CD4-positive, alpha-beta T cell treated with Interleukin-10 for 1 hour (primary cell): ENCODE data around the gene SCPEP1.
"Not testable (repeated sequence)": the region's sequence is repeated elsewhere in the genome, so short reads cannot be mapped to it uniquely, and the experiment has no call there.

ENCODE experiments used
- DNase-seq: peaks from one replicate; pipeline ENCODE4 v3.0.0-alpha.2; 2020

SCPEP1 gene

DNA sequence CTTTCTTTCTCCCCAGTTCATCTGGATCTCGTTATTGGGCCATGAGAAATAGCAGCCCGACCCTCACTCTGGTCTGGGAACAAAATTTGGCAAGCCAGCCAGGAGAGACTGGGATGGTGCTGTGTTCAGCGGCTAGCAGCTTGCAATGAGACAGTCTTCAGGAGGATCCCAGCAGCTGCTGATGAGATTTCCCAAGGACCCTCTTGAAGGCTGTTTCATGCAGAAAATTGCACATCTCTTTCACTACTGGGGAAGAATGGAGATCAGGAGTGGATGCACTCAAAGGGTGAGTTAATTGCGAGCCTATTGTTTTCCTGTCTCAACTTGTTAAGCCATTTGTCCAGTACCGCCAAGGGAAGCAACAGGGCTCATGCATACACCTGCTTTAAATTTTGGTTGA is 11.6 kb upstream of the SCPEP1 start:
- DNase-seq = no peak

DNA sequence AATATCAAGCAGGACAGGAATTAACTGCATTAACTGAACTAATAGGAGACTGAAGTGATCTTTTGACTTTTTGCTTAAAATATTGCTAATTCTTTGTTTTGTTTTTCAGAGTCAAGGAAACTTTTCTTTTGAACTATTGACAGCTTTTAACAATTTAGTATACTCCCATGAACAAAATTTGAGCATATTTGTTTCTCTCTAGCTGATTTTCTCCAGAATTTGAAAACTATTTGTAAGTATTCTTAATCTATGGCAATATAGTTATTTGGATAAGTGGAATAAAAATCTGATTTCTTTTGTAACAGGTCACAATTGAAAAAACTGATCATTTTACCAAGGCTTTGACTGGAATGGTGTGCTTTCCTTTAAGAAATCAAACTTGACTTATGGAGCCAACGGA is 7.0 kb upstream of the SCPEP1 start:
- DNase-seq = no peak

DNA sequence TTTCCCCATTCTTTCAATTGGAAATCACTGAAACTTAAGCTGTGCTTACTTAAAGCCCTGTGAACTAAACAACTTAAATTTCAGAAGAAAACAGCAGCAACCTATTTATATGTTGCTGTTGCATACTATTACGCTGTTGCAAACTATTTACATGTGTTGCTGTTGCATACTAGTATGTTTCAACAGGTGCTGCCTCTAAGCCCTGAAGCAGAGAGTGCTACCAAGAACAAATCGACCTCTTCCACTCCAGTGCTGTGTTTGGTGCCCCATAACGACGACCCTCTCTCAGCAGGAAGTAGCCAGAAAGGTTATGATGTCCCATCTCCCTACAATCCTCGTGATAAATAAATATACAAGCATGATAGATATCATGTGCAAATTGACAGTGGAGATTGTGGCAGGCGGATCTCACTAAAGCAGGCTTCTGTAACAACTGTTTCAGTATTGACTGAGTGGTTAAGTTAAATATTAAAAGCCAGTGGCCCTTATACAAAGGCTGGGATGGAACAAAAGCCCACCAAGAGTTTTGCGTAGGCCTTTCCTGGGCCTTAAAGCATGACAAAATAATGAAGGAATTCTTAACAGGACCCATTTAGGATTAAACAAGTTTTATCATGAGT is 5.7 kb upstream of the SCPEP1 start:
- no peak for DNase-seq

DNA sequence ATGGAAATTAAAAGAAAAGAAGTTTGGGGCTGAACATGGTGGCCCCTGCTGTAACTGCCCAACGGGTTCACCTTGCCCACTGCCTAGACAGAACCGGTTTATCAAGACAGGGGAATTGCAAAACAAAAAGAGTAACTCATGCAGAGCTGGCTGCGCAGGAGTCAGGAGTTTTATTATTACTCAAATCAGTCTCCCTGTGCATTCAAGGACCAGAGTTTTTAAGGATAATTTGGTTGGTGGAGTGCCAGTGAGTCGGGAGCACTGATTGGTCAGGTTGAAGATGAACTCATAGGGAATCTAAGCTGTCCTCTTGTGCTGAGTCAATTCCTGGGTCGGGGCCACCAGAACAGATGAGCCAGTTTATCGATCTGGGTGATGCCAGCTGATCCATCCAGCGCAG is 4.4 kb upstream of the SCPEP1 start:
- DNase-seq = no peak

DNA sequence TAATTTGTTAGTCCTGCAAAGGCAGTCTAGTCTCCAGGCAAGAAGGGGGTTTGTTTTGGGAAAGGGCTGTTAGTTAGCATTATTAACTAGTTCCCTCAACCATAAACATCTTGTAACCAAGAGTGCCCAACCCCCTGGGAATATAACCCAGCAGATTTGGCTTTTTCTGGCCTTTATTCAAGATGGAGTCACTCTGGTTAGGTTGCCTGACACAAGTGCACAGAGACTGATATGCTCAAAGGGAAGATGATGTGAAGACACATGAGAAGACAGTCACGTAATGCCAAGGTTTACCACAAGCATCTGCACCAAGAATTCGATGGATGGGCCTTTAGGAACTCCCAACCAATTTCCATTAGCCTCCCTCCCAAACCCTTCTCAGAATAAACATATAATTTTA is 3.9 kb upstream of the SCPEP1 start:
- no peak for DNase-seq

DNA sequence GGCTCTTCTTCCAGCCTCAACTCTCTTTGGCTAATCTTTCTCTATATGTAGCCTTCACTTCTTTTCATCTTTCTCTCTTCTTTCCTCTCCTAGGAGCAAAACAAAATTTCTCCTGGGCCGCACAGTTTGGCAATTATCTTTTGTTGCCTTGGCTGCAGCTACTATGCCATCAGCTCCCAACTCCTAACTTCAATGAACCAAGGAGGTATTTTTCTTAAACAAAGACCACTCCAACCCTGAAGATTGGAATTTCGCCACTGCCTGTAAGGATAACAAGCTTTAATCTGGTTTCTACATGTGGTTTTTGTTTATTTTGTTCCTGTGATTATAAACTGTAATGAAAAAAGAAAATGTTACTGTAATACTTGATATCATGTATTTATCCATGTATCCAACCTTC is 2.3 kb upstream of the SCPEP1 start:
- DNase-seq = no peak

DNA sequence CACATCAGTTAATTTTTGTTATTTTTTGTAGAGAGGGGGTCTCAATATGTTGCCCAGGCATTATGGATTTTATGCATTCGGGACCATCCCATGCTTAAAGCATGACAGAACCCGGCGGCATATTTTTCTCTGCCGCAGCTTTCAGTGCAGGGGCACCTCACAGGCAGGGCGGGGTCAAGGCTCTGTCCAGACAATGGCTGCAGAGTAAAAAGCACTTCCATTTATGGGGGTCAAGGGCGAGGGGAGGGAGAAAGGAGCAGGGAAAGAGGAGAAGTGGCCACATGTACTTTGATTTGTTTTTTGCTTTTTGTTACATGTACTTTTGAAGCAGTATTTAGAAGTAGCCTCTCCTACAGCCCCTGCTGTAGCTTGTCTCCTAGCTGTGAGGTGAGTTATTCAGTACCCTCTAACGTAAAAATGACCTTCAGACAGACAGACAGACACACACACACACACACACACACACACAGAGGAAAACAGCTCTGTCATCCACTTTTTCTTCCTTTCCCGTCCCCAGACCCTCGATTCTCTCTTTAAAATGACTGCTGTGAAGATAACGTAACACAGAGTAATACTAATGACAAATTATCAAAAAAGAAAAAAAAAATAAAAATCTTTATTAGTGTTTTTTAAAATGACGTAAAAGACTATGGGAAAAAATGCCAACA is 856 bp upstream of the SCPEP1 start:
- DNase-seq = no peak

DNA sequence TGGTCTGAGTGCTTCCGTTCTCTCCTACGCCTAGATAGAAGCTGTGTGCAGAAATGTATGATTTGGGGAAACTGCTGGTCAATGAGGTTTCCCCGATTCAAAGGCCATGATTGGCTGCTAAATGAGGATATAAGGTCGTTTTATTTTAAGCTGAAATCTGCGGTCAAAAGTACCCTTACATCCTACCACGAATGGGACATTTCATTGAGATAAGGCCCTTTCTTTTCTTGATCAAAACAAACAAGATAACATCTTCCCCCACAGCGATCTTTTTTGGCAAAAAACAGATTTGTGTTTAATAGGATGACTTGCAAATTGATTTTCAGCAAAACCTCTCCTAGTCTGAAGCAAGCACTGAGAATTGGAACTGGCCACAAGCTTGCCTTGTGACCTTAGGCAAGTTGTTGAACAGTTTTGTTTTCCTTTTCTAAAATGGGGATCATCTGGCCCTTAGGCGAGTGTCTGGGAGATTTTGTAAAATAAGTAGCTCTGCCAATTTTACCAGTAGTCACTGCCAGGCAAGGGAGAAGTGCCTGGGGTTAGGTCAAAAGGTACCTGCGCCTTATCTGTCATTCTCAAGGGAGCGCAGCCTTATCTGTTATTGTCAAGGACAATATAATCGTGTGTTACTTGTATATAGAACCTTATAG is 635 bp downstream of the SCPEP1 start:
- peak; percentile 15 for DNase-seq

DNA sequence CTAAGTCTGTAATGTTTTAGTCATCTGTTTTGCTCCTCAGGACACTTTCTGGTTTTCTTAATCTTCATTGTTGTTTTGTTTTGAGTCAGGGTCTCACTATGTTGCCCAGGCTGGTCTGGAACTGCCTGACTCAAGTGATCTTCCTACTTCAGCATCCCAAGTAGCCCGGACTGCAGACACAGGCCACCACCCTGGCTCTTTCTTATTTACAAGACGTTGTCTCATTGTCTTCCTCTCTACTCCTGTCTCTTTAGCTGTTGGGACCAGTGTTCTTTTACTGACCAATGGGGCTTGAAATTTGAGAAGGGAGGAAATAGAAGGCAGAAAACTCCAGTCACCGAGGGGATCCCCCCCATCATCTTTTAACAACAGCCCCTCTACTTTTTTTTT is 1.2 kb downstream of the SCPEP1 start:
- no peak for DNase-seq

DNA sequence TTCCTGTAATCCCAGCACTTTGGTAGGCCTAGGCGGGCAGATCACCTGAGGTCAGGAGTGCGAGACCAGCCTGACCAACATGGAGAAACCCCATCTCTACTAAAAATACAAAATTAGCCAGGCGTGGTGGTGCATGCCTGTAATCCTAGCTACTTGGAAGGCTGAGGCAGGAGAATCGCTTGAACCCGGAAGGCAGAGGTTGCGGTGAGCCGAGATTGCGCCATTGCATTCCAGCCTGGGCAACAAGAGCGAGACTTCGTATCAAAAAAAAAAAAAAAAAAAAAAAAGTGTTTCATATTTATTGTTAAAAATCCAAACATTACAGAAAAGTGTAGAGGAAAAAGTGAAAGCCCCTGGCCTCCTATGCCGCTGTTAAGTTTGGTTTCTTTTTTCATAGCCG is 2.6 kb downstream of the SCPEP1 start:
- not testable (repeated sequence) for DNase-seq

DNA sequence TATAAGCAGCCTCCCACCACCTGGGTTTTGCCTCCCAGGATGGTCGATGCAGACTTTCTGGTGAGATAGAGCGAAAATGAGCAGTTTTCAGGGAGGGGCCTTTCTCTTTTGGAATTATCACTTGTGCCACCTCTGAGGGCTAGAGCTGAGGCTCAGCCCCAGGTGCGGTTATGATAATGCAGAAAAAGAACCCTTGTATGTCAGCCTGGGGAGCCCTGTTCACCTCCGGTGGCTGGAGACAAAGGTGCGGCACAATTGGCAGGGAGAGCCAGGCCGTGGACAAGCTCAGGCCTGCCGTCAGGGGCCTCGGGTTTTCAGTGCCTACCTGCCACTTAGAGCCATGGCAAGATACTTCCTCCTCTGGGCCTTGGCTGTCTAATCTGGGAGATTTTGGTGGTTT is 4.4 kb downstream of the SCPEP1 start:
- no peak for DNase-seq

DNA sequence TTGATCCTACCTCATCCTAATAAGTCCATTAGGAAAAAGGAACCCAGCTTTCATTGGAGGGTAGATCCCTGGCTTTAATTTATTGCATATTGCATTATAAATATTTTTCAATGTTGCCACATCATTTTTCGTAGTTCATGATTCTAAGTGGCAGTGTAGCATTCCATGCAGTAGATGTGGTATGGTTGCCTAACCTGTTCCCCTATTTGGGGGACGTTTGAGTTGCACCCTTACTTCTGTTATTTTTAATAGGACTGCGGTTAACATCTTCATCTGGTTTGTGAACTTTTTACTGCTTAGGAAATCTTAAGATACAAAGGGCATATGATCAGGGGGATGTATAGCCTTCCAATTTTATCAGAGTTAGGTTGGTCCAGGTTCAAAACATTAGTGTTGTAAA is 5.4 kb downstream of the SCPEP1 start:
- no peak for DNase-seq

DNA sequence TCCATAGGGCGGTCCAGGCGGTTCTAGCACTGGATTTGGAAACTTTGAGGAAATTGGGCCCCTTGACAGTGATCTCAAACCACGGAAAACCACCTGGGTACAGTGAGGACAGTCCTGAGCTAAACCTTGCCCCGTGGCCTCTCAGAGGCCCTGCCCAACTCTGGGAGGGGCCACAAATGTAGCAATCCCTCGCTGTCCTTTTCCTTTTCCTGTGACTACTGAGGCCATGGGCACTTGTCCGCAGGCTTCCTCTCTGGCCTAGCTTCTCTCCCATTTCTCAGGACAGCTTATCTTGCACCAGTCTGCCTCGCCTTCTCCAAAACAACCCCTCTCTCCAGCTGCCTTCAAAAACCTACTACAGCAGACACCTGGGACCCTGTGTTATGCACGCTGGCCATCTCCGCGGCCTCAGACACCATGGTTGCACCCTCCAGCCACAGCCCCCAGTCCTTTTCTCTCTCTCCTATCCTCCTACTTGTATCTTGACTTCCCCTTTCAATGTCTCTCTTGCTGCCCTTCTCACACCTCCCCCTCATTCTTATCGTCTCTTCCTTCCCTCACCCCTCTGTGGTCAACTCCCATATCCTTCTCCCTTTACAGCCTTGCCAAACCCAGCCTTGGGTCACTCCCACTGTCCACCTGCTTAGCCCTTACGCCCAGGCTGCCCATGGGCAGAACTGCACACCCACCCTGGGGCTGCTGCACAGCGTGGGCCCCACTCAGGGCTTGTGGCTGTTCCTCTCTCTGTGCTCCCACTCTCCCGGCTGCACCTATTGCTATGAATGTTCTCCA is 7.6 kb downstream of the SCPEP1 start:
- no peak for DNase-seq

DNA sequence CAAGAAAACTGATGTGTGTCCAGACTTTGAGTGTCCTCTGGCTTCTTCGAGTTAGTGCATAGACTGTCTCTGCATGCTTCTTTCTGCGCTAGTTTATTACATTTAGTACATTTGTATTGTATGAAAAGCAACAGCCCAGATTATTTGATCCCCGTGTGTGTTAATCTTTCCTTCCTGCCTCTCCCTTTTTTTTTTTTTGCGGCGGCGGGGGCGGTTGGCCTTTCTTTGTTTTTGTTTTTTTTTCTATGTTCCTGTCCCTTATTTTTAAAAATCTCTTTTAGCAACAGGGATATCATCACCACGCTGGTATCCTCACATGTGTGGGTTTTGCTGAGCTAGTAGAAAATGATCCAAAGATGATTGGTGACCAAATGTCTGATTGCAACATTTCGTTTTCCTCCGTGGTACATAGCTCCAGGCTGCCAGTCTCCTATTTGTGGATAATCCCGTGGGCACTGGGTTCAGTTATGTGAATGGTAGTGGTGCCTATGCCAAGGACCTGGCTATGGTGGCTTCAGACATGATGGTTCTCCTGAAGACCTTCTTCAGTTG is 9.4 kb downstream of the SCPEP1 start:
- no peak for DNase-seq

DNA sequence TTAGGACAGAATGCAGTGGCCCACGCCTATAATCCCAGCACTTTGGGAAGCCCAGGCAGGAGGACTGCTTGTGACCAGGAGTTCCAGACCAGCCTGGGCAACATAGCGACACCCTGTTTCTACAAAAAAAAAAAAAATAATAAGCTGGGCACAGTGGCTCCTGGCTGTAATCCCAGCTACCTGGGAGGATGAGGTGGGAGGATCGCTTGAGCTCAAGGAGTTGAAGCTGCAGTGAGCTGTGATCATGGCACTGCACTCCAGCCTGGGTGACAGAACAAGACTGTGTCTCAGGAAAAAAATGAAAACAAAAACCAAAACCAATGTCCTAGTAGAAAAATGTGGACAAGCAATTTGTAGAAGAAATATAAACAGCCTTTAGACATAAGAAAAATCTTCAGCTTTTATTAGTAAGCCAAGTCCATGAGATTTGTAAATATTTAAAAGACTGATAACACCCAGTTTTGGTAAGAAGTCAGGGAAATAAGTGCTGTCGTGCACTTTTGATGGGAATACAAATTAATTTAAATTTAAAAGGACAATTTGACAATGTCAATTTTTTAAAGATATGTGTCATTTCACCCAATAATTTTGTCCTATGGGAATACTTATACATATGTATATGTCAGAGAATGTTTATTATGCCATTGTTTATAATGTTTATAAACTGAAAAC is 11.1 kb downstream of the SCPEP1 start:
- DNase-seq = no peak

DNA sequence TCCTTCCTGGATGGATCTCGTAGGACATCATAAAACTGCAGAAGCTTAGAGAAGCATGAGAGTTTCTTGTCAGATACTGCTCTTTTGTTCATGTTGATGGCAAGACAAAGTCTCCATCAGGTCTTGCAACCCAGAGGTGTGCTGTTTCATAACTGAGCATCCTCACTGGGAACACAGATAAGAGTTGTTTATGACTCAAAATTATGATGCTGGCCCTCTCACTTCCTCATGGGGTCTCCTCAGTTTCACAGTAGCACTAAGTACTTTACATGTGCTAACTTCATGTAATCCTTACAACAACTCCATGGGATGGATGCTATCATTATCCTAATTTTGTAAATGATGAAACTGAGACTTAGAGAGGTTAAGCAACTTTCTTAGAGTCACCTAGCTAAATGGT is 14.4 kb downstream of the SCPEP1 start:
- DNase-seq = no peak

DNA sequence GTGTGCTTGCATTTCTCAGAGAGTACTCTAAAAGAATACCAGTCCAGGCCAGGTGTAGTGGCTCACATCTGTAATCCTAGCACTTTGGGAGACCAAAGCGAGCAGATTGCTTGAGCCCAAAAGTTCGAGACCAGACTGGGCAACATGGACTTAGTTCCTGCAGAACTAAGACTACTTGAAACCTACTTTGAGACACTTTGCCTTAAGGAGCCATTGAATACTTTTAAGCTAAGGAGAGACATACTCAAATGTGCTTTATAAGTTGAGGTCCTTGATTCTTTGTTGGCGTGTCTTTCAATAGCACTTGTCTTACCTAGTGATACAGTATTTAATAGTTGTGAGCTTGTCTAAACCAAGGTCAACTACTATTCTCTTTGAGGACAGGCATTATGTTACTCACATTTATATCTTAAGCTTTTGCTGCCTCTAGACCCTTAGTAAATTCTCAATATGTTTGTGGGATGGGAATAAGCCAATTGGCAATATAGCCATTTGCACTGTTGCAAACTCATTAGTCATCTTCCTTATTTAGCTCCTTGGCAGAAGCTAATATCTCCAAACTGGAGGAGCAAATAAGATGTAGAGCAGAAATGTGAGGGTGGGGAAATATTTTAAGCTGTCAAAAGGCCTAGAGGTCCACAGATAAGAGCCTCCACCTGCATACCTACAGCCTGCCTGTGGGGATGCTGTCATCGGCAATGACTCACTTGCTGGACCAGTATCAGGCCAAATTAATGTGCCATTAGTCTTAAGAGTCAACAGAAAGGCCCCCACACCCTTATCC is 16.3 kb downstream of the SCPEP1 start:
- no peak for DNase-seq

DNA sequence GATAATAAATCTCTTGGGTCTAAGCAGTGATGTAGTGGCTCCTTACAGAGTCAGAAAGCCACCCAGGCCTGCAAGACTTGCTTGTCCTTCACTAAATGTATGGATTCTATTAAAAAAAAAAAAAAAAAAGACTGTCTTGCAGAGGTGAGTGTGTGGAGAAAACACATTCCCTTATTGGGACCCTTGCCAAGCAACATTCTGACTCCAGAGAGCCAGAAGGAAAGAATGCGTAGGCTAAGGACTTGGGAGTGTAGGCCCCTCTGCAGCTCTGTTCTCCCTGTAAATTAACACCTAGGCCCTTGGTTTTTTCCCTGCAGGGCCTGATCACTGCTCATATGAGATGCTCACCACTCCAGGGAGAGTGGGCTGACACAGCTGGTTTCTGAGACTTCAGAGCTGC is 17.8 kb downstream of the SCPEP1 start:
- DNase-seq = no peak

DNA sequence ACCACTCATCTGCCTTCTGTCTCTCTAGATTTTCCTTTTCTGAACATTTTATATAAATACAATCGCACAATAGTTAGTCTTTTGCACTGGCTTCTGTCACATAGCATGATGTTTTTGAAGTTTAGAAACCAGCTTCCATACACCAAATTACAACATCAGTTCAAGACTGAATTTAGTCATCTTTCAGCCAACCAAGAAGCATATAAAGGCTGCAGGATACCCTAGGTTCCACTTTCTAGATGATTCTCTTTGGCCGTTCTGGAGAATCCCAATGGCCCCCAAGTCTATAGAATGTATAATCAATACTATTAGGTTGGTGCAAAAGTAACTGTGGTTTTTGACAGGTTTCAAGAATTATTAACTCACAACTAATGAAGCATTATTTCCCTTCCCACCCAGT is 19.4 kb downstream of the SCPEP1 start:
- no peak for DNase-seq

DNA sequence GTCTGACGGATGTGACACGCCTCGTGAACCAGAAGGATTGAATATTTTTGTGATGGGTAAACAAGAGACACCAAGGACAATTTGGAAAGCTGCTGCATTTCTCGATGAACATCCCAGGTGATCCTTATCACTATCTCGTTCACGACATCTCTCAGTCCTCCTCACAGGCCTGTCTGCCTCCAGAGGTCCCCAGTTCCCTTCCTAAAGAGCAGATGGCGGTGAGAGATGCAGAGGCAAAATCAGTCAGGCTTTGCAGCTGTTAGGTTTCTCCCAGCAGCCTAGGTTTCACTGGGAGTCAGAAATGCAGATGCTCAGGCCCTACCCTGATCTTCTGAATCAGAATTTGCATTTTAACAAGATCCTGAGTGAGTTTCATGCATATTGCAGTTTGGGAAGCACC is 23.6 kb downstream of the SCPEP1 start:
- no peak for DNase-seq

DNA sequence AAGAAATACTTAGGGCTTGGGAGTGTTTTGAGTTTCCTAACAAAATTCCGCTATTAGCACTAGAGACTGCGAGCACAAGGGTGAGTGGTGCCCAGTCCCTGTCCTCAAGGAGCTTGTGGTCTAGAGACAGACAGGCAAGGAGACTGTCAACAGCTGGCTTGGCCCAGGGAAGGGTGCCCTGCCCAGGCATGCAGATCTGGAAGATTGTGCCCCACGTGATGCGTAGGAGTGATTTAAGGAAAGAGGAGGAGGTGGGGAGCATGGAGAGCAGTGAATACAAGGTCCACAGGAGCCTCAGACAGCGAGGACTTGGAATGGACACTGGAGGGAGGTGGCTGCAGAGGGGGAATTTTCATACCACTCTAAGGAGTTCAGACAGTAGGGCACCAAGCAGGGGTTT is 25.0 kb downstream of the SCPEP1 start:
- DNase-seq = no peak

DNA sequence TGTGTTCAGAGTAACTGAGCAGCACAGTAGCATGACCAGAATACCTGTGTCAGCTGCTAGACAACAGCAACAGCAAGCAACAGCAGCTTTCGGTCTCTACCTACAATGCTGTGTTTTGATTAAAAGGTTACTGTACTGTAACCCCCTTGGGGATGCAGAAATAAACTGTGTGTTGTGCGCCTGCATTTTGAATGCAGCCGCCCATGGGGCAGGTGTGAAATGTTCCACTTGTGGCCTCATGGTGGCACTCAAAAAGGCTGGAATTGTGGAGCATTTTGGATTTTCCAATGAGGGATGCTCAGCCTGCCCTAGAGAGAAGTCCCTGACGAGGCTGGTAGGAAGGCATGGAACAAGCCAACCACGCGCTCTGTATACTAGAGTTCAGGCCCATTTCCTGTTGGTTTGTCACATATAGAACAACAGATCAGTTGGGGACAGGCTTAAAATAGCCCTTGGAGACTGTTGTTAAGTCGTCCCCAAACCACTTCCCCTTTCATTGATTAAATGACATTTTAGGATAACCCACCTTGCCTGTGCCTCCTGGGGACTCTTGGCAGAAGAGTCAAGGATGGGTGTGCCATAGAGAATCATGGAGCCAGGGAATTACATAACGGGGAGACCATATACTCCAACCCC is 27.1 kb downstream of the SCPEP1 start:
- DNase-seq = no peak
